Vagina (tissue), 2 donors: Measurements from ENCODE around the gene IGSF9. TPM values are rescaled to one million over a fixed set of nuclear protein-coding genes. Genes with fewer than 3 reads are reported as not detected.

Experiments used
- DNase-seq, 2 donors: peaks; one replicate each; pipeline ENCODE4 v3.0.0-alpha.2; 2017; ENCODE audit errors: extremely low spot score in 2 of 2
- H3K27ac ChIP-seq: fragments of 200-600 bp; sonication (generic); one replicate; pipeline ENCODE4 v1.5.1; 2019
- H3K27me3 ChIP-seq: fragments of 200-600 bp; sonication (generic); one replicate; pipeline ENCODE4 v1.5.1; 2019
- H3K36me3 ChIP-seq, 2 donors: fragments of 200-600 bp; sonication (generic); one replicate each; pipeline ENCODE4 v1.5.1; 2017 to 2019
- H3K4me1 ChIP-seq: fragments of 200-600 bp; sonication (generic); one replicate; pipeline ENCODE4 v1.5.1; 2019
- H3K4me3 ChIP-seq, 2 donors: fragments of 200-600 bp; sonication (generic); 1 replicate in 1 of 2; 2 replicates in 1 of 2; pipeline ENCODE4 v1.5.1; 2016 to 2019
- H3K9me3 ChIP-seq: fragments of 200-600 bp; sonication (generic); one replicate; pipeline ENCODE4 v1.5.1; 2019
- CTCF ChIP-seq, 3 experiments: fragments of 450-650 bp in 2 of 3; fragments of 200-600 bp in 1 of 3; sonication (generic) in 1 of 3; IDR thresholded peaks; one replicate each; pipeline ENCODE4 v1.5.1; 2017 to 2019; ENCODE audit warnings: antibody characterized with exemption in 3 of 3, mild to moderate bottlenecking in 2 of 3, moderate library complexity in 2 of 3
- POLR2A ChIP-seq, 2 donors: fragments of 450-650 bp; IDR thresholded peaks; one replicate each; pipeline ENCODE4 v1.6.1; 2017; ENCODE audit warnings: antibody characterized with exemption in 2 of 2, mild to moderate bottlenecking in 2 of 2, moderate library complexity in 2 of 2
- POLR2AphosphoS5 ChIP-seq, 2 donors: sonication (generic); formaldehyde crosslinking; IDR thresholded peaks; one replicate each; pipeline ENCODE4 v1.9.0; 2017; ENCODE audit warnings: antibody characterized with exemption in 2 of 2, mild to moderate bottlenecking in 2 of 2, low read depth in 1 of 2; ENCODE audit not compliant: insufficient read depth in 1 of 2
- intact Hi-C: fragments of 100-400 bp; cut with DNase I; formaldehyde crosslinking; loops from one replicate; pipeline ENCODE4 v1.15.1; 2023
- total RNA-seq: library from RNA; depleted of rRNA; stranded (reverse); fragments of >200 nt; gene quantifications from one replicate; pipeline ENCODE4 v1.2.3, GENCODE V29; 2016

IGSF9 gene
- total RNA-seq, 1 donor from 2014 or later, result 5.6 TPM

- Histone ChIP-seq H3K9me3 (no peaks in the 10 kb centered on the region), H3K4me1 (peaks cover 21% of the 10 kb centered on the region), H3K4me3 (no peak overlapping the region), H3K27me3 (no peaks in the 10 kb centered on the region), H3K36me3 (no peaks in the 10 kb centered on the region), H3K27ac (no peak overlapping the region)
- intact Hi-C loops, result no loop called here
- DNase-seq, result no peak
- TF ChIP-seq CTCF (IDR thresholded peaks at IDR 0.05) (no peak), POLR2A (IDR thresholded peaks at IDR 0.05) (no peak), POLR2AphosphoS5 (IDR thresholded peaks at IDR 0.05; ENCODE audit: insufficient read depth in 1 of 2, low read depth in 1 of 2) (no peak)
Observed at GRCh38 chr1:159895836-159896545, 49.4 kb downstream of the IGSF9 start.

GRCh38 chr1:159895286-159895685 is 50.1 kb downstream of the IGSF9 start:
- H3K27ac ChIP-seq, result no peak overlapping the region
- H3K9me3 ChIP-seq, result no peaks in the 10 kb centered on the region
- peaks cover 15% of the 10 kb centered on the region for H3K4me1 ChIP-seq
- no peaks in the 10 kb centered on the region for H3K36me3 ChIP-seq
- no peak for DNase-seq
- no peaks in the 10 kb centered on the region for H3K27me3 ChIP-seq
- no peak overlapping the region for H3K4me3 ChIP-seq
- TF ChIP-seq CTCF (IDR thresholded peaks at IDR 0.05) (no peak), POLR2AphosphoS5 (IDR thresholded peaks at IDR 0.05; ENCODE audit: insufficient read depth in 1 of 2, low read depth in 1 of 2) (no peak), POLR2A (IDR thresholded peaks at IDR 0.05) (no peak)
- intact Hi-C loops, result no loop called here

- Histone ChIP-seq H3K27me3 (no peaks in the 10 kb centered on the region), H3K9me3 (no peaks in the 10 kb centered on the region), H3K4me1 (peaks cover 17% of the 10 kb centered on the region), H3K36me3 (no peaks in the 10 kb centered on the region), H3K4me3 (no peak overlapping the region), H3K27ac (no peak overlapping the region)
- no peak for DNase-seq
- TF ChIP-seq POLR2A (IDR thresholded peaks at IDR 0.05) (no peak), CTCF (IDR thresholded peaks at IDR 0.05) (no peak), POLR2AphosphoS5 (IDR thresholded peaks at IDR 0.05; ENCODE audit: insufficient read depth in 1 of 2, low read depth in 1 of 2) (no peak)
- intact Hi-C loops, result loop anchor here (5.0 kb wide), 1 partner anchor 96 kb away; no protein-coding TSS in a partner anchor
Observed at GRCh38 chr1:159892944-159893343, 52.5 kb downstream of the IGSF9 start.

- no peak overlapping the region for H3K4me3 ChIP-seq
- peaks cover 15% of the 10 kb centered on the region for H3K4me1 ChIP-seq
- H3K36me3 ChIP-seq, result no peaks in the 10 kb centered on the region
- H3K27me3 ChIP-seq, result no peaks in the 10 kb centered on the region
- DNase-seq, result no peak
- H3K9me3 ChIP-seq, result no peaks in the 10 kb centered on the region
- H3K27ac ChIP-seq, result no peak overlapping the region
- no peak for TF ChIP-seq POLR2A (IDR thresholded peaks at IDR 0.05)
- TF ChIP-seq CTCF (IDR thresholded peaks at IDR 0.05), result peak; percentile 81 to 97 (median 97)
- TF ChIP-seq POLR2AphosphoS5 (IDR thresholded peaks at IDR 0.05; ENCODE audit: insufficient read depth in 1 of 2, low read depth in 1 of 2), result peak; percentile 20 to 61
- intact Hi-C loops, result loop anchor here (5.0 kb wide), 1 partner anchor 94 kb away; no protein-coding TSS in a partner anchor
Observed at GRCh38 chr1:159891275-159892157, 53.9 kb downstream of the IGSF9 start.
